LNCAP (cell line): ENCODE results near the gene RTP4.

Experiments
- TF ChIP-seq, protein P1 (sequence below): fragments of 450-650 bp; IDR thresholded peaks from 2 replicates; pipeline ENCODE4 v1.5.1; 2017; ENCODE audit warnings: mild to moderate bottlenecking

Gene RTP4

GRCh38 chr3:187400756-187401155, 32.6 kb downstream of the RTP4 start:
- TF ChIP-seq, protein P1, sequence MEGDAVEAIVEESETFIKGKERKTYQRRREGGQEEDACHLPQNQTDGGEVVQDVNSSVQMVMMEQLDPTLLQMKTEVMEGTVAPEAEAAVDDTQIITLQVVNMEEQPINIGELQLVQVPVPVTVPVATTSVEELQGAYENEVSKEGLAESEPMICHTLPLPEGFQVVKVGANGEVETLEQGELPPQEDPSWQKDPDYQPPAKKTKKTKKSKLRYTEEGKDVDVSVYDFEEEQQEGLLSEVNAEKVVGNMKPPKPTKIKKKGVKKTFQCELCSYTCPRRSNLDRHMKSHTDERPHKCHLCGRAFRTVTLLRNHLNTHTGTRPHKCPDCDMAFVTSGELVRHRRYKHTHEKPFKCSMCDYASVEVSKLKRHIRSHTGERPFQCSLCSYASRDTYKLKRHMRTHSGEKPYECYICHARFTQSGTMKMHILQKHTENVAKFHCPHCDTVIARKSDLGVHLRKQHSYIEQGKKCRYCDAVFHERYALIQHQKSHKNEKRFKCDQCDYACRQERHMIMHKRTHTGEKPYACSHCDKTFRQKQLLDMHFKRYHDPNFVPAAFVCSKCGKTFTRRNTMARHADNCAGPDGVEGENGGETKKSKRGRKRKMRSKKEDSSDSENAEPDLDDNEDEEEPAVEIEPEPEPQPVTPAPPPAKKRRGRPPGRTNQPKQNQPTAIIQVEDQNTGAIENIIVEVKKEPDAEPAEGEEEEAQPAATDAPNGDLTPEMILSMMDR, result no peak

DNA sequence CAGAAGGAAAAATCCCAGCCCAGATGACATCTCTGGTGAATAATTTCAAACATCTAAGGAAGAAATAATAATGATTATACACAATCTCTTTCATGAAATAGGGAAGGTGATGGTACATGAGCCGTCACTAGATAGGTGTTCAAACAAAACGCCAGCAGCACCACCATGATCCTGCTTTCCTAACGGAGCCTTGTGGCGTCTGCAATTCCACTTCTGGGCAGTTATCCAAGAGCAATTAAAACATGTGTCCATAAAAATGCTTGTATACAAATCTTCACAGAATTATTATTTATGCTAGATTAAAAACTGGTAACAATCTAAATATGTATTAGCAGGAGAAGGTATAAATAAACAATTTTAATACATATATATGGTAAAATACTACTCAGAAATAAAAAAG, 33.7 kb downstream of the RTP4 start:
- TF ChIP-seq, protein P1, result no peak

DNA sequence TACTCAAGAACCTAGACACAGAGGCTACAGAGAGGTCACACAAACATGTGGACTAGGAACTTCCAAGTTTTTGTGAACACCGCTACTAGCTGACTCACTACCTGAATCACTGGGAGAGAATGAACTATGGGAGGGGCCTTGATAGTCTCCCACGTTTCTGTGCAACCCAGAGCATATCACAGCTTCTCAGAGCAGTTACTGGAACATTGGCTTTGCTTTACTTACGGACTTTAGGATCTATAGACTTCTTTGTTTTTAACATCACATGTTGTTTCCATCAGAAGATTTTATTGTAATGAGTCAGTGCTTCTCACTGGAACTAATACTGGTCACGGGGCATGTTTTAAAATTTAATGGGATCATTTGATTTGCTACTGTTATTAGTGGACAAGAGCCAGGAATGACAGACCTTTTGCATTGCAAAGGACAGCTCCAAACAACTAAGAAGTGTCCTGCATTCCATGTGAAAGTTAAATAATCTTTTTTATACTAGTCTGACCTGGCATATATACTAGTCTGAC, 35.6 kb downstream of the RTP4 start:
- TF ChIP-seq, protein P1, result no peak

DNA sequence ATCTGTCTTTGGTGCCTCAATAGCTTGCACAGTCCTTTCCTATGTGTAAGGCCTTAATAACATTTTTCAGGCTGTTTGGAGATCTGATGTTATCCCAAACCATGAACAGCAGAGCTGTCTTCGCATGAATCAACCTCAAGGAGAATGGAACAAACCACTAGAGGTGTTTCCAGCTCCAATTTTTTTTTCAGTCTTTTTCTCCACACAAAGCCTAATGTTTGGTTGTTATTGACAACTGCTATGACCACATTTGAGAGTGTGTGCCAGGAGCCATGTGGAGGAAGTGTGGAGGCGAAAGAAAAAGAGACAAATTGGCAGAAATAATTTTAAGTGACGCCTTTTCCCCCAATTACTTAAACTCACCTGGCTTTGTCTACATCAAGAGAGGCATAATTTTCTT, 38.7 kb downstream of the RTP4 start:
- TF ChIP-seq, protein P1, result no peak
